K562 (cell line): ENCODE data around the gene GNAI3. TPM values are rescaled to one million over a fixed set of nuclear protein-coding genes. Genes with fewer than 3 reads are reported as not detected.
A peak's percentile ranks its signal among the peaks of the same experiment; 100 is the strongest.

ENCODE experiments used
- ATAC-seq: fragments of 200-7000 bp; cut with Tn5 transposase; 3 replicates; pipeline ENCODE4 v1.9.1; 2020; ENCODE audit warnings: moderate library complexity
- BruUV-seq: library from RNA; stranded (reverse); fragments of 400-500 nt; replicated peaks from 2 replicates; lab custom pipeline; 2021; lab: Mats Ljungman, UMichigan
- CTCF ChIA-PET: fragments of 300-600 bp; formaldehyde crosslinking; extraction: SDS; loops from one replicate; lab custom pipeline; 2021; ENCODE audit warnings: low intra/inter-chr PET ratio; lab: Yijun Ruan, JAX
- POLR2A ChIA-PET: fragments of 300-600, 350-650 bp; sonication (Branson Sonifier 250); formaldehyde crosslinking; extraction: SDS; loops from one replicate; lab custom pipeline; 2021; ENCODE audit warnings: antibody characterized with exemption, inconsistent platforms; lab: Yijun Ruan, JAX
- DNase-seq, 4 experiments: peaks; one replicate each; pipeline versions ENCODE4 v3.0.0 to v3.0.0-alpha.2; 2011 to 2018; ENCODE audit warnings: low spot score in 3 of 4, mixed read lengths in 3 of 4; ENCODE audit errors: extremely low read depth in 1 of 4
- FAIRE-seq: peaks from 2 replicates; lab custom pipeline; 2011; peaks lifted over from hg19 to GRCh38; lab: Jason Lieb, UNC
- H2AFZ ChIP-seq: 2 replicates; pipeline ENCODE4 v1.6.0; 2011; ENCODE audit warnings: low read depth, low read length, control low read depth, inconsistent platforms
- H3K27ac ChIP-seq: fragments of 200-600 bp; 3 replicates; pipeline ENCODE4 v1.8.0; 2011; ENCODE audit warnings: low read depth, mild to moderate bottlenecking, control low read depth, inconsistent platforms, low read length, moderate library complexity, mixed read lengths; ENCODE audit errors: extremely low read depth
- H3K27me3 ChIP-seq, 2 experiments: fragments of 300-600 bp in 1 of 2; 2 replicates in 1 of 2; 3 replicates in 1 of 2; pipeline versions ENCODE4 v1.6.0 to v1.8.0; 2011; ENCODE audit warnings: inconsistent platforms in 2 of 2, low read length in 2 of 2, mild to moderate bottlenecking in 1 of 2, mixed read lengths in 1 of 2, moderate library complexity in 1 of 2; ENCODE audit not compliant: control insufficient read depth in 2 of 2, insufficient read depth in 2 of 2
- H3K36me3 ChIP-seq: fragments of 300-600 bp; 3 replicates; pipeline ENCODE4 v1.8.0; 2011; ENCODE audit warnings: mild to moderate bottlenecking, low read length, inconsistent platforms; ENCODE audit not compliant: control insufficient read depth, insufficient read depth
- H3K4me1 ChIP-seq, 2 experiments: fragments of 200-600 bp in 1 of 2; replicated peaks in 1 of 2; 2 replicates in 1 of 2; 3 replicates in 1 of 2; pipeline versions ENCODE4 v1.5.1 to v1.8.0; 2011; ENCODE audit warnings: inconsistent platforms in 2 of 2, low read length in 2 of 2, mild to moderate bottlenecking in 1 of 2, mixed read lengths in 1 of 2, moderate library complexity in 1 of 2; ENCODE audit not compliant: control insufficient read depth in 2 of 2, insufficient read depth in 2 of 2
- H3K4me2 ChIP-seq: 2 replicates; pipeline ENCODE4 v1.6.1; 2011; ENCODE audit warnings: low read length, control low read depth, inconsistent platforms, mixed read lengths; ENCODE audit not compliant: insufficient read depth
- H3K4me3 ChIP-seq: fragments of 200-600 bp; sonication (generic), shearing (Covaris generic); 2 replicates; pipeline ENCODE4 v1.5.1; 2016; ENCODE audit warnings: control low read depth, inconsistent platforms
- H3K79me2 ChIP-seq: fragments of 200-600 bp; 3 replicates; pipeline ENCODE4 v1.8.0; 2011; ENCODE audit warnings: low read length, inconsistent platforms; ENCODE audit not compliant: control insufficient read depth, insufficient read depth
- H3K9ac ChIP-seq, 2 experiments: 2 replicates each; pipeline versions ENCODE4 v1.6.0 to v1.6.1; 2011; ENCODE audit warnings: low read depth in 2 of 2, low read length in 2 of 2, control low read depth in 1 of 2, inconsistent platforms in 1 of 2, mild to moderate bottlenecking in 1 of 2, mixed read lengths in 1 of 2; ENCODE audit not compliant: insufficient read depth in 1 of 2
- H3K9me1 ChIP-seq: one replicate; pipeline ENCODE4 v1.6.0; 2011; ENCODE audit warnings: inconsistent platforms, mild to moderate bottlenecking, low read length, moderate library complexity; ENCODE audit not compliant: control insufficient read depth, insufficient read depth
- H3K9me3 ChIP-seq: replicated peaks from 2 replicates; pipeline ENCODE4 v1.5.1; 2011; ENCODE audit warnings: low read depth, low read length, inconsistent platforms; ENCODE audit not compliant: control insufficient read depth, insufficient read depth
- H4K20me1 ChIP-seq: replicated peaks from 2 replicates; pipeline ENCODE4 v1.6.1; 2011; ENCODE audit warnings: low read length, inconsistent platforms, mixed read lengths; ENCODE audit not compliant: control insufficient read depth, insufficient read depth
- KDM1A ChIP-seq, 2 experiments: fragments of 450-650 bp; IDR thresholded peaks; 2 replicates each; pipeline ENCODE4 v1.6.1; 2016; ENCODE audit warnings: mild to moderate bottlenecking in 2 of 2
- MYBL2 ChIP-seq, 2 experiments: fragments of 450-650 bp in 1 of 2; sonication (generic) in 1 of 2; formaldehyde crosslinking in 1 of 2; IDR thresholded peaks; 2 replicates each; pipeline versions ENCODE4 v1.6.1 to v1.8.1; 2017 to 2022; ENCODE audit warnings: borderline replicate concordance in 1 of 2, inconsistent platforms in 1 of 2, low read depth in 1 of 2, mild to moderate bottlenecking in 1 of 2, missing genetic modification reagents in 1 of 2, moderate library complexity in 1 of 2
- WGBS: fragments of 100-300 bp; shearing (Covaris generic); methylation state at CpG from one replicate; pipeline ENCODE4 v1.1.6; 2016; ENCODE audit warnings: low coverage, mixed read lengths; ENCODE audit not compliant: insufficient coverage; ENCODE audit errors: missing lambda C conversion rate; 5-methylcytosine and 5-hydroxymethylcytosine counted together
- in situ Hi-C: fragments of 300-500 bp; cut with MboI; formaldehyde crosslinking; loops from 4 replicates; pipeline ENCODE4 v1.15.0; 2018; ENCODE audit warnings: inconsistent platforms, mixed read lengths
- intact Hi-C: fragments of 100-400 bp; cut with micrococcal nuclease; formaldehyde crosslinking; loops from 2 replicates; pipeline ENCODE4 v1.14.2; 2022
- polyA plus RNA-seq, 8 experiments: library from polyadenylated mRNA; depleted of rRNA in 4 of 8; stranded (reverse) in 5 of 8; unstranded in 3 of 8; fragments of >200 nt; fragmentation: Nextera tagmentation in 2 of 8; fragmentation: Illumina TruSeq in 1 of 8; extraction: Ambion mirVana in 2 of 8; extraction: Trizol in 1 of 8; gene quantifications; 2 replicates each; pipeline versions ENCODE4 v1.2.1 to v1.2.3, GENCODE V29; 2011 to 2014; ENCODE audit warnings: inconsistent platforms in 1 of 8, missing spikeins in 1 of 8
- total RNA-seq, 7 experiments: library from RNA; depleted of rRNA in 6 of 7; stranded (reverse); fragments of >200 nt in 6 of 7; fragmentation: Illumina TruSeq in 2 of 7; extraction: Trizol in 2 of 7; gene quantifications; 2 replicates each; pipeline versions ENCODE4 v1.2.1 to v1.2.3, GENCODE V29; 2011 to 2021; ENCODE audit warnings: low replicate concordance in 1 of 7
- TF ChIP-seq, protein P1 (sequence below): fragments of 250-450 bp; sonication (Bioruptor Pico); IDR thresholded peaks from 2 replicates; pipeline ENCODE4 v1.5.0; 2021; ENCODE audit warnings: mild to moderate bottlenecking, borderline replicate concordance
- TF ChIP-seq, protein P2 (sequence below): fragments of 250-450 bp; sonication (Bioruptor Pico); IDR thresholded peaks from 2 replicates; pipeline ENCODE4 v1.5.0; 2021

The GNAI3 gene
- total and polyA plus RNA-seq, 9 of the 15 experiments (the other 6 are each of a cell fraction or from before 2014, with no cell fraction given): 6.3 to 13.2 (median 8.9) TPM

DNA sequence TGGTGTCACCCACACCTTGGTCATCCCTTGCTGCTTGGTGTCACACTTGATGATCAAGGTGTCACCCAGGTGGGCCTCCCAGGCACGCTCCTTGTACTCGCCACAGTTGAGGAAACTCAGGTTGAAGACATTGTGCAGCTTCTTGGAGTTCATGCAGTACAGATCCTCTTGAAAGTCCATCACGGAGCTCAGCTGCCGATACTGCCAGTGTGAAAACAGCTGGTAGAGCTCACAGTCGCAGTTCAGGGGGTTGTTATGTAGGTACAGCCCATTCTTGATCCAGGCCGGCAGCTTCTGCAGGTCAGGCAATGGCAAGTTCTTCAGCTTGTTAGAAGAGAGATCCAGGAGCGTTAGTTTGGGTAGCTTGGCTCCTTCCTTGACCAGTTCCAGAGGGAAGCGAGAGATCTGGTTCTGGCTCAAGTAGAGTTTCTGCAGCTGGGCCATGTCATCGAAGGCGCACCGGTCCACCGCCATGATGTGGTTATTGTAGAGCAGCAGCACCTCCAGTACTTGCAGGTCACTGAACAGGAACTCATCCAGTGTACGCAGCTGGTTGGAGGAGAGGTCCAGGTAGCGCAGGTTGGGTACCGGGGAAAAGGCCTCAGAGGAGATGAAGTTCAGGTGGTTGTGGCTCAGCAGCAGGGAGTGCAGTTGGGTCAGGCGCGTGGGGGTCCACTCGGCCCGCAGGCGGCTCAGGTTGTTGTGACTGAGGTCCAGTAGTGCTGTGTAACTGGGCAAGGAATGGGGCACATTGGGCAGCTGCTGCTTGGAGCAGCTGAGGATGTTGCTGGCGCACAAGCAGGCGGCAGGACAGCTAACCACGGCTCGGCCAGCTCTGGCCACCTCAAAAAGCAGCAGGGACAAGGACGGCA, 40.2 kb upstream of the GNAI3 start (continued):
- TF ChIP-seq, protein P1, sequence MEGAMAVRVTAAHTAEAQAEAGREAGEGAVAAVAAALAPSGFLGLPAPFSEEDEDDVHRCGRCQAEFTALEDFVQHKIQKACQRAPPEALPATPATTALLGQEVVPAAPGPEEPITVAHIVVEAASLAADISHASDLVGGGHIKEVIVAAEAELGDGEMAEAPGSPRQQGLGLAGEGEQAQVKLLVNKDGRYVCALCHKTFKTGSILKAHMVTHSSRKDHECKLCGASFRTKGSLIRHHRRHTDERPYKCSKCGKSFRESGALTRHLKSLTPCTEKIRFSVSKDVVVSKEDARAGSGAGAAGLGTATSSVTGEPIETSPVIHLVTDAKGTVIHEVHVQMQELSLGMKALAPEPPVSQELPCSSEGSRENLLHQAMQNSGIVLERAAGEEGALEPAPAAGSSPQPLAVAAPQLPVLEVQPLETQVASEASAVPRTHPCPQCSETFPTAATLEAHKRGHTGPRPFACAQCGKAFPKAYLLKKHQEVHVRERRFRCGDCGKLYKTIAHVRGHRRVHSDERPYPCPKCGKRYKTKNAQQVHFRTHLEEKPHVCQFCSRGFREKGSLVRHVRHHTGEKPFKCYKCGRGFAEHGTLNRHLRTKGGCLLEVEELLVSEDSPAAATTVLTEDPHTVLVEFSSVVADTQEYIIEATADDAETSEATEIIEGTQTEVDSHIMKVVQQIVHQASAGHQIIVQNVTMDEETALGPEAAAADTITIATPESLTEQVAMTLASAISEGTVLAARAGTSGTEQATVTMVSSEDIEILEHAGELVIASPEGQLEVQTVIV: no peak
- no peak for TF ChIP-seq KDM1A (IDR thresholded peaks at IDR 0.05)

DNA sequence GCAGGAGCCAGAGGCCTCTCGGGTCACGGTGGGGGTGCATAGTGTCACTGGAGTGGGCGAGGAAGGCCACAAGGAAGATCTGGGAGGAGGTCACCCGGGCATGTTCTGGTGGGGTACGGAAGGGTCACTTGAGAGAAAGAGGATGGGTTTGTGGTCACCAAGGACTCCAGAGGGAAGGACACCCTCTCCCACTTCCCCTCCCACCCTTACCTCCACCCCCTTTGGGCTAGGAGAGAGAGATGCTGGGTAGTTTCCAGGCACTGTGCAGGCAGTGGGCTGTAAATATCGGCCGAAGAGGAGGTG, 39.6 kb upstream of the GNAI3 start:
- WGBS: 46% methylated on average over 7 of the region's 7 CpGs
- ATAC-seq (no peak; the same call in 2 of the 3 replicates), FAIRE-seq (no peak), DNase-seq (no peak)
- no peaks in the 10 kb centered on the region for H3K36me3 ChIP-seq
- BruUV-seq: no TSS peak
- H3K9me1 ChIP-seq: no peaks in the 10 kb centered on the region
- in situ Hi-C loops: no loop called here
- H3K79me2 ChIP-seq: no peaks in the 10 kb centered on the region
- H3K27ac ChIP-seq: no peak overlapping the region
- intact Hi-C loops: no loop called here
- peaks cover 5 to 21% of the 10 kb centered on the region in 2 experiments for H3K4me1 ChIP-seq
- TF ChIP-seq, protein P2, sequence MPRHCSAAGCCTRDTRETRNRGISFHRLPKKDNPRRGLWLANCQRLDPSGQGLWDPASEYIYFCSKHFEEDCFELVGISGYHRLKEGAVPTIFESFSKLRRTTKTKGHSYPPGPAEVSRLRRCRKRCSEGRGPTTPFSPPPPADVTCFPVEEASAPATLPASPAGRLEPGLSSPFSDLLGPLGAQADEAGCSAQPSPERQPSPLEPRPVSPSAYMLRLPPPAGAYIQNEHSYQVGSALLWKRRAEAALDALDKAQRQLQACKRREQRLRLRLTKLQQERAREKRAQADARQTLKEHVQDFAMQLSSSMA (CRISPR knock-in tag): no peak
- TF ChIP-seq MYBL2 (IDR thresholded peaks at IDR 0.05; ENCODE audit: low read depth): no peak
- TF ChIP-seq MYBL2 (CRISPR knock-in tag; IDR thresholded peaks at IDR 0.05; ENCODE audit: borderline replicate concordance): no peak
- peaks cover 8% of the 10 kb centered on the region; the same call in 1 of the 2 replicates for H4K20me1 ChIP-seq
- POLR2A ChIA-PET: interaction anchor here (0.6 to 5.0 kb wide), 6 partner anchors 9 to 956 kb away, joined by 3 to 24 read pairs (median 6); partner anchors contain the start of gene CYB561D1
- no peak overlapping the region for H2AFZ ChIP-seq
- H3K27me3 ChIP-seq: peaks cover 13 to 45% of the 10 kb centered on the region in 2 experiments
- CTCF ChIA-PET: no interaction called here
- peak overlapping the region; percentile 90; the same call in 1 of the 2 replicates for H3K4me2 ChIP-seq
- peak overlapping the region in 1 of 2 experiments; percentile 87; a peak in 2 of 4 replicates for H3K9ac ChIP-seq
- H3K9me3 ChIP-seq: no peaks in the 10 kb centered on the region
- H3K4me3 ChIP-seq: peak overlapping the region; percentile 48; the same call in 1 of the 2 replicates
